ENCODE data around the gene CHURC1. TPM values are rescaled to one million over a fixed set of nuclear protein-coding genes. Genes with fewer than 3 reads are reported as not detected.

Gene CHURC1
- total and polyA plus RNA-seq, 2 of the 8 experiments (the other 6 are each of a cell fraction or from before 2014, with no cell fraction given), result 50.2 to 59.3 TPM

DNA sequence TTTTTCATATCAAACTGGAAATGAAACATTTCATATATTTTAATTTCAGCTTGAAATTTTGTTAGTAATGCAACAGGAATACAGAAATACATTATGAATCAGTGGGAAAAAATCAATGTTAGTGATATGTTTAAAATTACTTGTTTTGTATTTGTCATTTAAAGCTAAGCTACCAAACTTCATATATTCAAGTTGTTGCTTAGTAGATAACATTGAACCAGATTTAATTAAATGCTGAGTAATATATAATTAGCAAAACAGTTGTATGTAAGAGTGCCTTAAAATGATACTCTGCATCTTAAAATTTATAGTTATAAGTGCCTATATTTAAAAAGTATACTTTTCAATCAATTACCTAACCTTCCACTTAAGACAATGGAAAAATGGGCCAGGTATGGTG, 5.0 kb downstream of the CHURC1 start (continued):
- TF ChIP-seq, protein P1, sequence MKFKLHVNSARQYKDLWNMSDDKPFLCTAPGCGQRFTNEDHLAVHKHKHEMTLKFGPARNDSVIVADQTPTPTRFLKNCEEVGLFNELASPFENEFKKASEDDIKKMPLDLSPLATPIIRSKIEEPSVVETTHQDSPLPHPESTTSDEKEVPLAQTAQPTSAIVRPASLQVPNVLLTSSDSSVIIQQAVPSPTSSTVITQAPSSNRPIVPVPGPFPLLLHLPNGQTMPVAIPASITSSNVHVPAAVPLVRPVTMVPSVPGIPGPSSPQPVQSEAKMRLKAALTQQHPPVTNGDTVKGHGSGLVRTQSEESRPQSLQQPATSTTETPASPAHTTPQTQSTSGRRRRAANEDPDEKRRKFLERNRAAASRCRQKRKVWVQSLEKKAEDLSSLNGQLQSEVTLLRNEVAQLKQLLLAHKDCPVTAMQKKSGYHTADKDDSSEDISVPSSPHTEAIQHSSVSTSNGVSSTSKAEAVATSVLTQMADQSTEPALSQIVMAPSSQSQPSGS (IDR thresholded peaks at IDR 0.05; ENCODE audit: low read length), result no peak
- TF ChIP-seq YY1 (IDR thresholded peaks at IDR 0.05; ENCODE audit: low read depth, low read length), result no peak
- TF ChIP-seq CBX5 (IDR thresholded peaks at IDR 0.05; ENCODE audit: low read depth, low read length), result no peak
- TF ChIP-seq, protein P2, sequence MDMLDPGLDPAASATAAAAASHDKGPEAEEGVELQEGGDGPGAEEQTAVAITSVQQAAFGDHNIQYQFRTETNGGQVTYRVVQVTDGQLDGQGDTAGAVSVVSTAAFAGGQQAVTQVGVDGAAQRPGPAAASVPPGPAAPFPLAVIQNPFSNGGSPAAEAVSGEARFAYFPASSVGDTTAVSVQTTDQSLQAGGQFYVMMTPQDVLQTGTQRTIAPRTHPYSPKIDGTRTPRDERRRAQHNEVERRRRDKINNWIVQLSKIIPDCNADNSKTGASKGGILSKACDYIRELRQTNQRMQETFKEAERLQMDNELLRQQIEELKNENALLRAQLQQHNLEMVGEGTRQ (IDR thresholded peaks at IDR 0.05; ENCODE audit: low read length), result no peak
- TF ChIP-seq EP300 (IDR thresholded peaks at IDR 0.05; ENCODE audit: borderline replicate concordance in 1 of 2, low read depth in 2 of 2, low read length in 2 of 2), result no peak
- no peak for TF ChIP-seq CHD2 (IDR thresholded peaks at IDR 0.05; ENCODE audit: low read length)
- TF ChIP-seq TCF12 (IDR thresholded peaks at IDR 0.05; ENCODE audit: low read depth, low read length), result no peak
